GM12878 (cell line): ENCODE data around the gene FANCC.

Source experiments
- CTCF ChIP-seq, 3 experiments: IDR thresholded peaks in 2 of 3; conservative IDR thresholded peaks in 1 of 3; 2 replicates each; pipeline ENCODE4 v1.5.1; 2011; ENCODE audit warnings: low read depth in 3 of 3, low read length in 3 of 3, mild to moderate bottlenecking in 3 of 3, control low read depth in 2 of 3, moderate library complexity in 2 of 3, inconsistent platforms in 1 of 3, mixed read lengths in 1 of 3; ENCODE audit not compliant: control insufficient read depth in 2 of 3, insufficient read depth in 1 of 3; ENCODE audit errors: extremely low read depth in 1 of 3
- IRF3 ChIP-seq: fragments of 450-650 bp; IDR thresholded peaks from 2 replicates; pipeline ENCODE4 v1.6.1; 2014; ENCODE audit warnings: mild to moderate bottlenecking
- NR2C1 ChIP-seq: fragments of 450-650 bp; IDR thresholded peaks from 2 replicates; pipeline ENCODE4 v1.6.1; 2017; ENCODE audit warnings: antibody characterized with exemption, mild to moderate bottlenecking, moderate library complexity
- NRF1 ChIP-seq: conservative IDR thresholded peaks from 2 replicates; pipeline ENCODE4 v1.6.1; 2011; ENCODE audit warnings: mild to moderate bottlenecking, low read depth, low read length, improper control_type of control experiment
- SMC3 ChIP-seq: IDR thresholded peaks from 2 replicates; pipeline ENCODE4 v1.6.1; 2011; ENCODE audit warnings: low read length, improper control_type of control experiment, borderline replicate concordance
- TCF7 ChIP-seq: IDR thresholded peaks from 2 replicates; pipeline ENCODE4 v1.6.1; 2014; ENCODE audit warnings: antibody characterized with exemption, borderline replicate concordance

GRCh38 chr9:95202076-95202681, 115.3 kb downstream of the FANCC start:
- TF ChIP-seq CTCF (IDR thresholded peaks at IDR 0.05 in 2 of 3, conservative IDR thresholded peaks at IDR 0.05 in 1 of 3; ENCODE audit: control insufficient read depth in 2 of 3, extremely low read depth in 1 of 3, insufficient read depth in 1 of 3, low read depth in 3 of 3, low read length in 3 of 3) (no peak), NR2C1 (no peak), IRF3 (no peak), TCF7 (no peak), NRF1 (no peak), SMC3 (no peak)
